Spinal cord (tissue), 10 donors: Measurements from ENCODE around the gene SHCBP1L. TPM values are rescaled to one million over a fixed set of nuclear protein-coding genes. Genes with fewer than 3 reads are reported as not detected.

Experiments
- DNase-seq, 6 donors: peaks; one replicate each; pipeline versions ENCODE4 v3.0.0 to v3.0.0-alpha.2; 2013 to 2015; ENCODE audit warnings: low spot score in 6 of 6, low read depth in 4 of 6
- H3K27ac ChIP-seq: one replicate; pipeline ENCODE4 v1.5.1; 2013; ENCODE audit warnings: low read depth, low read length, control low read depth
- H3K27me3 ChIP-seq: one replicate; pipeline ENCODE4 v1.6.1; 2013; ENCODE audit warnings: low read length; ENCODE audit not compliant: control insufficient read depth, insufficient read depth
- H3K36me3 ChIP-seq: one replicate; pipeline ENCODE4 v1.6.1; 2013; ENCODE audit warnings: low read length; ENCODE audit not compliant: control insufficient read depth, insufficient read depth
- H3K4me1 ChIP-seq: one replicate; pipeline ENCODE4 v1.6.1; 2013; ENCODE audit warnings: low read length; ENCODE audit not compliant: control insufficient read depth, insufficient read depth
- H3K4me3 ChIP-seq: one replicate; pipeline ENCODE4 v1.5.1; 2013; ENCODE audit warnings: low read depth, low read length, control low read depth
- H3K9me3 ChIP-seq: one replicate; pipeline ENCODE4 v1.6.1; 2013; ENCODE audit warnings: low read length; ENCODE audit not compliant: control insufficient read depth, insufficient read depth
- WGBS: methylation state at CpG from one replicate; pipeline ENCODE4 v1.1.5; 2013; ENCODE audit warnings: missing lambda C conversion rate; ENCODE audit not compliant: insufficient coverage; 5-methylcytosine and 5-hydroxymethylcytosine counted together
- polyA plus RNA-seq, 2 donors: library from polyadenylated mRNA; unstranded; fragments of 120-200 nt; gene quantifications; one replicate each; pipeline ENCODE4 v1.2.1, GENCODE V29; 2013; ENCODE audit not compliant: insufficient read length in 2 of 2
- total RNA-seq, 2 donors: library from RNA; depleted of rRNA in 1 of 2; stranded (reverse); fragments of 120-200 nt in 1 of 2; fragments of >200 nt in 1 of 2; gene quantifications; one replicate each; pipeline versions ENCODE4 v1.2.3 to v1.2.4, GENCODE V29; 2013 to 2014
- donor health status: healthy.

The SHCBP1L gene
- total and polyA plus RNA-seq, 4 donors, result 0.10 to 0.30 (median 0.26) TPM

GRCh38 chr1:182968151-182968741, 15.3 kb upstream of the SHCBP1L start:
- 91% methylated on average over 1 of the region's 4 CpGs for WGBS
- H3K4me3 ChIP-seq, result no peak overlapping the region

GRCh38 chr1:182965861-182966260, 12.9 kb upstream of the SHCBP1L start:
- H3K27me3 ChIP-seq, result no peaks in the 10 kb centered on the region
- no peak overlapping the region for H3K4me3 ChIP-seq
- no peaks in the 10 kb centered on the region for H3K9me3 ChIP-seq
- H3K4me1 ChIP-seq, result no peaks in the 10 kb centered on the region
- 60% methylated on average over 1 of the region's 1 CpG for WGBS
- DNase-seq, result no peak
- H3K36me3 ChIP-seq, result no peaks in the 10 kb centered on the region
- no peak overlapping the region for H3K27ac ChIP-seq

More at GRCh38 chr1:182968151-182968741, 15.3 kb upstream of the SHCBP1L start:
- DNase-seq, result no peak
- no peaks in the 10 kb centered on the region for H3K27me3 ChIP-seq
- H3K4me1 ChIP-seq, result no peaks in the 10 kb centered on the region
- H3K27ac ChIP-seq, result no peak overlapping the region
- no peaks in the 10 kb centered on the region for H3K36me3 ChIP-seq
- H3K9me3 ChIP-seq, result no peaks in the 10 kb centered on the region

DNA sequence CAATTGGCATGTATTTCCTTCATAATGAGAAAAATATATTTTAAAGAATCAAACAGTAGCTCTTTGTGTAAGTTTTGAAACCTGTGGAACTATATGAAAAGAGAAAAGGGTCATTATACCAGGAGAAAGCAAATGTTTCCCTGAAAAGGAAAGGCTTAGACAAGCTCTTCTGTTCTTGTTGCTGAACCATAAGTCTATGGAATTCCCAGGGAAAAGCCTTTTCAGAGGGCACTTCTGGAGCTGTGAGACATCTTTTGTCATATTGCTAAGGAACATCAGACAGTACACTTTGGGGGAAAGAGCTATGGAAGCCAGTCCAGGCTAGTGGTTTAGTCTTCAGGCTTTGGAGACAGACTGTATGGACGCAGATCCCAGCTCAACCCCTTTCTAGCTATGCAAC, 12.1 kb upstream of the SHCBP1L start:
- Histone ChIP-seq H3K4me1 (no peaks in the 10 kb centered on the region), H3K27me3 (no peaks in the 10 kb centered on the region), H3K9me3 (no peaks in the 10 kb centered on the region), H3K27ac (no peak overlapping the region), H3K4me3 (no peak overlapping the region), H3K36me3 (no peaks in the 10 kb centered on the region)
- no peak for DNase-seq
- no CpG with 5 or more reads among the region's 1 CpG for WGBS

- peak in 5 of 6 donors; percentile 23 to 82 (median 42) for DNase-seq
- Histone ChIP-seq H3K36me3 (no peaks in the 10 kb centered on the region), H3K4me3 (no peak overlapping the region), H3K27ac (no peak overlapping the region), H3K27me3 (no peaks in the 10 kb centered on the region), H3K4me1 (no peaks in the 10 kb centered on the region), H3K9me3 (no peaks in the 10 kb centered on the region)
- WGBS, result 15% methylated on average over 4 of the region's 6 CpGs
These were observed 9.7 kb upstream of the SHCBP1L start for GRCh38 chr1:182962554-182963115.

- DNase-seq, result no peak
- H3K36me3 ChIP-seq, result no peaks in the 10 kb centered on the region
- WGBS, result 95% methylated on average over 9 of the region's 15 CpGs
- H3K27me3 ChIP-seq, result no peaks in the 10 kb centered on the region
- H3K4me3 ChIP-seq, result no peak overlapping the region
- no peaks in the 10 kb centered on the region for H3K9me3 ChIP-seq
- H3K4me1 ChIP-seq, result no peaks in the 10 kb centered on the region
- H3K27ac ChIP-seq, result no peak overlapping the region
These were observed 7.1 kb upstream of the SHCBP1L start for GRCh38 chr1:182960046-182960445.

DNA sequence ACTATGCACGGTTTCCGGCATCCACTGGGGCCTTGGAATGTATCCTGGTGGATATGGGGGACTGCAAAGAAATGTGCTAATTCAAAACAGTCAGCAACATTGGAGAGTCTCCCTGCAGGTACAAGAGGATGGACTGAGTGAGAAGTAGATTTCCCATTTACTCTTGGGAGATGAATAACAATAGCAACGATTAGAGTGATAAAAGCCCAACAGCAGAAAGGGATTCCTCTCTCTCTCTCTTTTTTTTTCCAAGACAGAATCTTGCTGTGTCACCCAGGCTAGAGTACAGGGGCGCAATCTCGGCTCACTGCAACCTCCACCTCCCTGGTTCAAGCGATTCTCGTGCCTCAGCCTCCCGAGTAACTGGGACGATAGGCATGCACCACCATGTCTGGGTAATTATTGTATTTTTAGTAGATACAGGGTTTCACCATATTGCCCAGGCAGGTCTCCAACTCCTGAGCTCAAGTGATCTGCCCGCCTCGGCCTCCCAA, 5.0 kb upstream of the SHCBP1L start:
- Histone ChIP-seq H3K4me1 (peaks cover 4% of the 10 kb centered on the region), H3K27ac (no peak overlapping the region), H3K9me3 (no peaks in the 10 kb centered on the region), H3K36me3 (no peaks in the 10 kb centered on the region), H3K27me3 (peaks cover 2% of the 10 kb centered on the region), H3K4me3 (no peak overlapping the region)
- WGBS, result 90% methylated on average over 3 of the region's 11 CpGs
- DNase-seq, result no peak

DNA sequence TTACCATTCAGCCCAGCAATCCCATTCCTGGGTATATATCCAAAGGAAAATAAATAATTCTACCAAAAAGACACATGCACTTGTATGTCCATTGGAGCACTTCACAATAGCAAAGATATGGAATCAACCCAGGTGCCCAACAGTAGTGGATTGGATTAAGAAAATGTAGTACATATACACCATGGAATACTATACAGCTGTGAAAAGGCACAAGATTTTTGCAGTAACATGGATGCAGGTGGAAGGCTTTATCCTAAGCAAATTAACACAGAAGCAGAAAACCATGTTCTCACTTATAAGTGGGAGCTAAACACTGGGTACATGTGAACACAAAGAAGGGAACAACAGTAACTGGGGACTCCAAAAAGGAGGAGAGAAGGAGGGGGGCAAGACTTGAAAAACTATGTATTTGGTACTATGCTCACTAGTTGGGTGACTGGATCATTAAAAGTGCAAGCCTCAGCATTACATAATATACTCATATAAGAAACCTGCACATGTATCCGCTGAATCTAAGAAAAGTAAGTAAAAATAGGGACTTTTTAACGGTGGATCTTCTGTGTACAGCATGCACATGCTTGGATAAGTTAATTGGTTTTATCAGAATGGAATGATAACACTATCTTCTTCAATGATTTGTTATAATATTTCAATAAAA, 3.9 kb upstream of the SHCBP1L start:
- peaks cover 8% of the 10 kb centered on the region for H3K27me3 ChIP-seq
- H3K27ac ChIP-seq, result no peak overlapping the region
- DNase-seq, result no peak
- H3K36me3 ChIP-seq, result no peaks in the 10 kb centered on the region
- no peak overlapping the region for H3K4me3 ChIP-seq
- H3K4me1 ChIP-seq, result peaks cover 9% of the 10 kb centered on the region
- no peaks in the 10 kb centered on the region for H3K9me3 ChIP-seq
- no CpG with 5 or more reads among the region's 2 CpGs for WGBS

GRCh38 chr1:182955596-182956588, 2.9 kb upstream of the SHCBP1L start:
- no peak for DNase-seq
- no peaks in the 10 kb centered on the region for H3K36me3 ChIP-seq
- no peak overlapping the region for H3K27ac ChIP-seq
- H3K27me3 ChIP-seq, result peaks cover 8% of the 10 kb centered on the region
- WGBS, result 78% methylated on average over 5 of the region's 9 CpGs
- no peak overlapping the region for H3K4me3 ChIP-seq
- H3K9me3 ChIP-seq, result no peaks in the 10 kb centered on the region
- H3K4me1 ChIP-seq, result peaks cover 9% of the 10 kb centered on the region

DNA sequence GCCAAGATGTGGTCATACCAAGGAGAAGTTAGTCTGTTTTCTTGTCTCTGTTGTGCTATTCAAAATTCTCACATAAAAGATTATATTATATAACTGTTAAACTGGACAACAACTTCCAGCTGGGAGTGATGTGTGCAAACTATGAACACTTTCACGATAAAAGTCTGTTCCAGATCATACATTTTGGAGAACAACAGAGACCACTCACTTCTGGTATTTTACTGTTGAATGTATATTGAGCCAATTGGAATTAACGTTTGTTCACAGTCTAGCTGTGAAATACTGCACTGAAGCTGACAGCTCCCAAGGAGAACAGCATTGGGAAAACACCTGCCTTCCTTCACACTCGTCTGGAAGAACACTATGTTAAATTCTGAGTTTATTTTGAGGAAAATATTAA, 860 bp upstream of the SHCBP1L start:
- H3K9me3 ChIP-seq, result no peaks in the 10 kb centered on the region
- no peak overlapping the region for H3K27ac ChIP-seq
- H3K4me3 ChIP-seq, result no peak overlapping the region
- peaks cover 9% of the 10 kb centered on the region for H3K4me1 ChIP-seq
- WGBS, result no CpG with 5 or more reads among the region's 3 CpGs
- H3K27me3 ChIP-seq, result peaks cover 8% of the 10 kb centered on the region
- no peak for DNase-seq
- H3K36me3 ChIP-seq, result no peaks in the 10 kb centered on the region
